ENCODE data around the gene FAM124A.
"Not testable (repeated sequence)": the region's sequence is repeated elsewhere in the genome, so short reads cannot be mapped to it uniquely, and the experiment has no call there.

The FAM124A gene

GRCh38 chr13:51275101-51275500 lies 52.9 kb downstream of the FAM124A start:
- DNase-seq = no peak

DNA sequence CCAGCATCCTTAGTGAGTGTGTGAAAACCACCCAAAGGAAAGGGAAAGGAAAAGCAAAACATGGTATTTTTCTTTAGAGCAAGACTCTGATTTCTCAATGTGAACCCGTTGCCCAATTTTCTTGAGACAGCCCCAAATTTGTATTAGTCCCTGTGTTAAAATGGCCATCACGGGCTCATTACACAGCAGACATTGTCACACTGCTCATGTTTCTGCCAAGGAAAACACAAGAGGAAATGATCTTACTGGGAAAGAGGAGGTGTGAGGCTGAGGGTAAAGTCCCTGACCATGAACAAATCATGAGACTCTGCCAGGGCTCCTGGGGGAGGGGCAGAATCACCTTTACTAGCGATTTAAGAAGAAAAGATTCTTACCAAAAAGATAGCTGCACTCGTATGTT lies 54.4 kb downstream of the FAM124A start:
- DNase-seq = no peak

DNA sequence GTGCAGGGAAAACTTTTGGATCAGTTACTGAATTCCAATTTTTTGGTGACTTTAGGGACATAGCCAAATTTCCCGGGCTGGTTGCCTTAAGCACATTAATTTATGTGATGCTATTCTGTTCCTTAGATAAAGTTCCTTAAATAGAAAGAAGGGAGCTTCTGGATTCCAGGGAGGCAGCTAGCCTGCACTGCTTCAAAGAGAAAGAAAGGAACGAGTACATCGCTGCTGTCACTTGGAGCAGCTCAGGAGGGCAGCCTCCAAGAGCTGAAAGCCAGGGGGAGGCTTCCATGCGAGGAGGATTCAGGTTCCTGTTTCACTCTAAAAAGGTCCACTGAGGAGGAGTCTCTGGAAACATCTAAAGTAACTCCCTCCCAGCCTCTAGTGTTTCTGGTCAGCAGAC lies 55.7 kb downstream of the FAM124A start:
- no peak for DNase-seq

GRCh38 chr13:51278426-51279130 lies 56.4 kb downstream of the FAM124A start:
- no peak for DNase-seq

- no peak for DNase-seq
Observed at GRCh38 chr13:51280379-51280940, 58.3 kb downstream of the FAM124A start.

DNA sequence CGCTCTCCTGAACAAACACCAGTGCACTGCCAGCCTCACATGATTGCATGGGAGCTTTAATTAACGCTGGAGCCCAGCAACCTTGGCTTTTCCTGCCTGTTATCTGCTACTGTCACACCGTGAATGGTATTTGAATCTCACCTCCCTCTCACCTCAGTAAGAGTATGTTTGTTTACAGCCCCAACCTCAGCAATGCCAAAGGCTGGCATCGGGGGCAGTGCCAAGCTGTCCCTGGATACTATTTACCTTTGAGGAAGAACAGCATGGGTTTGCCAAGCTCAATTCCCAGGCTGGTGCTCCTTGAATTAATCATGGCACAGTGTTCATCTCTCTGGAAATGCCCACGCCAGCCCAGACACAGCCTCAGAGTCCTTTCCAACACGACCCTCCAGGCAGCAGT lies 60.1 kb downstream of the FAM124A start:
- no peak for DNase-seq

GRCh38 chr13:51282923-51283322 lies 60.7 kb downstream of the FAM124A start:
- not testable (repeated sequence) for DNase-seq

- DNase-seq = no peak
Observed at GRCh38 chr13:51283371-51283770, 61.2 kb downstream of the FAM124A start.

GRCh38 chr13:51284339-51284738 lies 62.1 kb downstream of the FAM124A start:
- DNase-seq = no peak

GRCh38 chr13:51286135-51287002 lies 64.2 kb downstream of the FAM124A start:
- peak; percentile 35 for DNase-seq

- no peak for DNase-seq
Observed at GRCh38 chr13:51287758-51288157, 65.6 kb downstream of the FAM124A start.

GRCh38 chr13:51288254-51288653 lies 66.1 kb downstream of the FAM124A start:
- not testable (repeated sequence) for DNase-seq

DNA sequence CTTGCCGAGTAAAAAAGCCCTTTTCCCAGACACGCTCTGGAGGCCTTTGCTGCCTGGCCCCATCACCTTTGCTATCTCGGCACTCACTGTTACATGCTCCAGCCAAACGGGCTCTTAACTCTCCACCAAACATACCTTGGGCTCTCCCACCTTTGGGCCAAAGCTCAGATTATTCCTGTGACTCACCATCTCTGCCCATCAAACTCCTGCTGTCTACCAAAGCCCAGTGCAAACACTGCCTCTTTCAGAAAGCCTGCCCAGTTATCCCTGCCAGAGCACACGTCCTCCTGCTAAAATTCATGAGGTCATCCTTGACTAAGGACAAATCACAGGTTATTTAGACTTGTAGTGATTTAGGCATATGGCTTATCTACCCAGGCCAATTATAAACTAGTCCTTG lies 69.1 kb downstream of the FAM124A start:
- no peak for DNase-seq

GRCh38 chr13:51292000-51292565 lies 69.9 kb downstream of the FAM124A start:
- no peak for DNase-seq

DNA sequence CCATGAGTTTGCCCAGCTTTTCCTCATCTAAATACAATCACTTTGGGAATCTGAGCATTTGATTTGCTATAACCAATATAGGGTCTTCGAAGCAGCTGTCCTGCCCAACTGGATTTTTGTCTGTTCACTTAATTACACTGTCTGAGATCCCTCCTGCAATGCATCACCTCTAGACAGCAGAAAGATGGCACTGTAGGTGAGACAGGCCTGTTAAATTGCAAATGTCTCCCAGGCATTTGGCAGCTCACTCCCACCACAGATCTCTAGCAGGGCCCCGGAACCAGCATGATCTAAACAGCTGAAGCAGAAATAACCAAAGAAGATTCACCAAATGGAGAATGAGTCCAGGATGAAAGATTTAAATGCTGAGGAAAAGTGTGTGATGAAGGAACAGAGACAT lies 75.4 kb downstream of the FAM124A start:
- DNase-seq = no peak

DNA sequence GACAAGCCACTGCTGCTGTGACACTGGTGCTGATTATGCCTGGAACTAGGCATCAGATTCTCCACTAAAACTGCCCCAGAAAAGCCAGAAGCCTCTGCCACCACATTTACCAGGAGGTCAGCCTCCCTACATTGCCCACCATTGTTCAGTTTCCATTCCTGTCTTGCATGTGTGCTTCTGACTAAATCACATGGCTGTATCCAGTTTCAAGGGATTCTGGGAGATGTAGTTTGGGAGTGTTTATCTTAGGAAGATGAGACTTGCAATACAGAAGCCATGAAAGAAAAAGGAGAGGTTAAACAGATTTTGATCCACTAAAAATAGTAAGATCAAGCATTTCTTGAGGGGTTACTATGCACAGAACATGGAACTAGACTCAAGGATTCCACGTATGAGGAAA lies 76.6 kb downstream of the FAM124A start:
- DNase-seq = no peak

DNA sequence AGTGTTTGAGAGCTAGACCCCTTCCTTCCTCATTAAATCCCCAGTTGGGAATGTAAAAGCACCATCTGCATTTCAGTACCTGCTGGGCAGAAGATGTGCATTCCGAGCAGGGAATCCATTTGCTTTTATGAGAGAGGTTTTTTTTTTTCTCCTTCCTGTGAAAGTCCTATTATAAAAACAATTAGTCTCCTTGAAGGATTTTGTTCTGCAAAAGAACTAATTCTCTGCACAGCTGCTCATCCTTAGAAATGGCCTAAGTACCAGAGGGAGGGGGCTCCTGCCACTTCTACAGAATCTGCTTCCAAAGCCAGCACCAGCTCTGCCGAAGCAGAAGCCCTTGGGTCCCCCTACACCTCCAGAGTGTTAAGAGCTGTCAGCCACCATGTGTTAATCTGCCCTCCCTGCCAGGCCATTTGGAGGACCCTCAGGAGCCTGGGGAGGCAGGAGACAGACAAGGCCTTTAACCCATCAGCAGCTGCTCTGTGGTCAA lies 80.9 kb downstream of the FAM124A start:
- no peak for DNase-seq

- DNase-seq = no peak
Observed at GRCh38 chr13:51303882-51304281, 81.7 kb downstream of the FAM124A start.

GRCh38 chr13:51305271-51305967 lies 83.2 kb downstream of the FAM124A start:
- DNase-seq = no peak

- DNase-seq = no peak
Observed at GRCh38 chr13:51308781-51309180, 86.6 kb downstream of the FAM124A start.

DNA sequence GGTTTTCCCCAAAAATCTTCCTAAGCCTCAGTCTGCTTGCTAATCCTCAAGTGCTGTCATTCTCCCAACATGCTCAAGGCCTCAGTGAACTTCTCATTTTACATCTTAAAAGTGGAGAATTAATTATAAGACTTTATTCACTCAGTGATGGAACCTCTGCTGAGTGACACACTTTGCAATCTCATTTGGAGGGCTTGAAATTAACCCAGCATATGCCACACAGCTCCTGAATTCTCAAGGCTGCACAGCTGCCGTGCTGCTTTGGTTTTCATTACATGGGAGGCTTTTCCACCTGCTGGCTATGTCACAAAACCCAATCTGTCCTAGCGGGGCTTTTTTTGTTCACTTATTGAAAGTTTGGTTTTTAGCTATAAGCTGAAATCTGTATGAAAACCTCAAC lies 89.0 kb downstream of the FAM124A start:
- no peak for DNase-seq

DNA sequence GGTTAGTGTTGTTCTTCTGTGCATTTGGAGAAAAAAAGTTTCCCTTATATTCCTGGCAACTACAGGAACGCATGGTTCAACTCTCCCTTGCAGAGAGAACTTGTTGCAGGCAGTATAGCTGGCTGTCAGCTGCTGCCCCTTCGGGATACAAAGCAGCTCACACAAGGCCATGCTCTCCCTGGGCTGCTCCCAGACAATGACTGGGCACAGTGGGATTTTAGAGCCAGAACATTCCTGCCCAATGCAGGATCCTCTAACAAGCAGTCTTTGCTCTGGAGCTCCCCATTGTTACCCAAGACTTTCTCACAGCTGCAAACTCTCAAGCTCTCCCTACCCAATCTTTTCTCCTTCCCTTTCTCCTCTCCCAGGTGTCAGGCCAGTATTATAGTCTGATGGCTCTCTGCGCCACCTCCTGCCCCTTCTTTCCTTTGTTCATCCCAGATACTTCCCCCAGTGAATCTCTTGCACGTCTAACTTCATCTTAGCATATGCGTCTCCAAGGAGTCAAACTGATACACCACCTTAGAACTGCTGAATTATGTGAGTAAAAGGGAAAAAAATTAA lies 89.8 kb downstream of the FAM124A start:
- no peak for DNase-seq
